ENCODE measurements around the gene ZNF189.
A peak's percentile ranks its signal among the peaks of the same experiment; 100 is the strongest.

The ZNF189 gene

DNA sequence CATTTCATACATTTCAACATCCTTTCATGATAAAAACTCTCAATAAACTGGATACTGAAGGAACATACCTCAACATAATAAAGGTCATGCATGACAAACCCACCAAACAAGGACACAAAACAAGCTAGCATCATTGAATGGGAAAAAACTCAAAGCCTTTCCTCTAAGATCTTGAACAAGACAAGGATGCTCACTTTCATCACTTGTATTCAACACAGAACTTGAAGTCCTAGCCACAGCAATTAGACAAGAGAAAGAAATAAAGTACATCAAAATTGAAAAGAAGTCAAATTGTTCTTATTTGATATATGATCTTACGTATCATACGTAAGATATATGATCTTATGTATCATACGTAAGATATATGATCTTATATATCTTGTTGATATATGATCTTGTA is 5.5 kb upstream of the ZNF189 start:
- TF ChIP-seq SPI1 (IDR thresholded peaks at IDR 0.05; ENCODE audit: low read depth, low read length) (no peak), TAF1 (IDR thresholded peaks at IDR 0.05; ENCODE audit: low read depth, low read length) (no peak), POU2F2 (IDR thresholded peaks at IDR 0.05; ENCODE audit: low read depth, low read length) (no peak), POLR2A (IDR thresholded peaks at IDR 0.05; ENCODE audit: low read depth, low read length) (no peak), POLR2AphosphoS5 (IDR thresholded peaks at IDR 0.05; ENCODE audit: low read depth, low read length) (no peak), PAX5 (IDR thresholded peaks at IDR 0.05; ENCODE audit: insufficient read depth, low read length, severe bottlenecking) (no peak)
- FAIRE-seq (no peak), DNase-seq (ENCODE audit: insufficient read length, low spot score) (no peak)

GRCh38 chr9:101394687-101395086 is 4.0 kb upstream of the ZNF189 start:
- DNase-seq (ENCODE audit: insufficient read length, low spot score) (no peak), FAIRE-seq (no peak)
- no peak for TF ChIP-seq POLR2AphosphoS5 (IDR thresholded peaks at IDR 0.05; ENCODE audit: low read depth, low read length)
- TF ChIP-seq SPI1 (IDR thresholded peaks at IDR 0.05; ENCODE audit: low read depth, low read length) = no peak
- TF ChIP-seq POU2F2 (IDR thresholded peaks at IDR 0.05; ENCODE audit: low read depth, low read length) = no peak
- TF ChIP-seq POLR2A (IDR thresholded peaks at IDR 0.05; ENCODE audit: low read depth, low read length) = no peak
- no peak for TF ChIP-seq TAF1 (IDR thresholded peaks at IDR 0.05; ENCODE audit: low read depth, low read length)
- no peak for TF ChIP-seq PAX5 (IDR thresholded peaks at IDR 0.05; ENCODE audit: insufficient read depth, low read length, severe bottlenecking)

DNA sequence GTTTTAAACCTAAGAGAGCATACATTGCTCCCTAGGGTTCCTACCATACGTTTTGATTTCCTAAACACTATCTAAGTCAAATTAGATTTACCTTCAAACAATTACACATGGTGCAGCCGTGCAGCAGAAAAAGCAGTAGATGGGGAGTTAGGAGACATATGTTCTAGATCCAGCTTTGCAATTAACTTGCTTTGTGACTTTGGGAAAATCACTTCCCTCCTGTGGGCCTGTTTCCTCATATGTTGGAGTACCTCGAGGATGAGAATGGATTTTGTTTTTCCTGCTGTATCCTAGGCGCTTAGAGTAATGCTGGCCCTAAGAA is 944 bp upstream of the ZNF189 start:
- TF ChIP-seq POU2F2 (IDR thresholded peaks at IDR 0.05; ENCODE audit: low read depth, low read length) = no peak
- TF ChIP-seq SPI1 (IDR thresholded peaks at IDR 0.05; ENCODE audit: low read depth, low read length) = no peak
- TF ChIP-seq PAX5 (IDR thresholded peaks at IDR 0.05; ENCODE audit: insufficient read depth, low read length, severe bottlenecking) = no peak
- no peak for DNase-seq (ENCODE audit: insufficient read length, low spot score)
- no peak for FAIRE-seq

- no peak for FAIRE-seq
Measured at GRCh38 chr9:101398930-101399642, 435 bp downstream of the ZNF189 start.

DNA sequence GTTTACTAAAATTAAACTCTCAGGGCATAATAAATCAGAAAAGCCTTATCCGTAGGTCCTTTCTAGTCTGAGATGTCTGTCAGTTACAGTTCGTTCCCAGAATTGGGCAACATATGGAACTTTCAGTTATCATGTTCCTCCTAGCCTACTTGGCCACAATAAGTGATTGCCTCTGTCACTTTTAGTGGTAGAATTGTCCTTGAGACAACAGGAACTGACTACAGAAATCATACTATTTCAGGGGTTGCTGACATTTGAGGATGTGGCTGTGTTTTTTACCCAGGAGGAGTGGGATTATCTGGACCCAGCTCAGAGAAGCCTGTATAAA is 956 bp downstream of the ZNF189 start:
- FAIRE-seq = no peak
- DNase-seq (ENCODE audit: insufficient read length, low spot score) = no peak
- TF ChIP-seq POLR2A (IDR thresholded peaks at IDR 0.05; ENCODE audit: low read depth, low read length) (no peak), PAX5 (IDR thresholded peaks at IDR 0.05; ENCODE audit: insufficient read depth, low read length, severe bottlenecking) (no peak), POU2F2 (IDR thresholded peaks at IDR 0.05; ENCODE audit: low read depth, low read length) (no peak), POLR2AphosphoS5 (IDR thresholded peaks at IDR 0.05; ENCODE audit: low read depth, low read length) (no peak)

More at GRCh38 chr9:101398930-101399642, 435 bp downstream of the ZNF189 start:
- DNase-seq (ENCODE audit: insufficient read length, low spot score) = no peak
- TF ChIP-seq POU2F2 (IDR thresholded peaks at IDR 0.05; ENCODE audit: low read depth, low read length) = no peak
- no peak for TF ChIP-seq POLR2A (IDR thresholded peaks at IDR 0.05; ENCODE audit: low read depth, low read length)
- no peak for TF ChIP-seq SPI1 (IDR thresholded peaks at IDR 0.05; ENCODE audit: low read depth, low read length)
- TF ChIP-seq PAX5 (IDR thresholded peaks at IDR 0.05; ENCODE audit: insufficient read depth, low read length, severe bottlenecking) = no peak
- no peak for TF ChIP-seq POLR2AphosphoS5 (IDR thresholded peaks at IDR 0.05; ENCODE audit: low read depth, low read length)
- TF ChIP-seq TAF1 (IDR thresholded peaks at IDR 0.05; ENCODE audit: low read depth, low read length) = no peak

- DNase-seq (ENCODE audit: insufficient read length, low spot score) (no peak), FAIRE-seq (no peak)
- TF ChIP-seq PAX5 (IDR thresholded peaks at IDR 0.05; ENCODE audit: insufficient read depth, low read length, severe bottlenecking) (no peak), POU2F2 (IDR thresholded peaks at IDR 0.05; ENCODE audit: low read depth, low read length) (no peak)
Measured at GRCh38 chr9:101400120-101400519, 1.5 kb downstream of the ZNF189 start.

- no peak for DNase-seq (ENCODE audit: insufficient read length, low spot score)
- no peak for FAIRE-seq
- TF ChIP-seq POLR2AphosphoS5 (IDR thresholded peaks at IDR 0.05; ENCODE audit: low read depth, low read length) = no peak
- no peak for TF ChIP-seq SPI1 (IDR thresholded peaks at IDR 0.05; ENCODE audit: low read depth, low read length)
- TF ChIP-seq PAX5 (IDR thresholded peaks at IDR 0.05; ENCODE audit: insufficient read depth, low read length, severe bottlenecking) = no peak
Measured at GRCh38 chr9:101403516-101404285, 5.0 kb downstream of the ZNF189 start.

GRCh38 chr9:101408374-101409078 is 9.9 kb downstream of the ZNF189 start:
- TF ChIP-seq TAF1 (IDR thresholded peaks at IDR 0.05; ENCODE audit: low read depth, low read length) (no peak), PAX5 (IDR thresholded peaks at IDR 0.05; ENCODE audit: insufficient read depth, low read length, severe bottlenecking) (no peak), SPI1 (IDR thresholded peaks at IDR 0.05; ENCODE audit: low read depth, low read length) (no peak), POLR2A (IDR thresholded peaks at IDR 0.05; ENCODE audit: low read depth, low read length) (no peak), POLR2AphosphoS5 (IDR thresholded peaks at IDR 0.05; ENCODE audit: low read depth, low read length) (0 out of 2 replicates have a peak, but pooled peaks have one; percentile 16), POU2F2 (IDR thresholded peaks at IDR 0.05; ENCODE audit: low read depth, low read length) (no peak)
- FAIRE-seq (no peak), DNase-seq (ENCODE audit: insufficient read length, low spot score) (no peak)

- FAIRE-seq (no peak), DNase-seq (ENCODE audit: insufficient read length, low spot score) (no peak)
- no peak for TF ChIP-seq TAF1 (IDR thresholded peaks at IDR 0.05; ENCODE audit: low read depth, low read length)
- 0 out of 2 replicates have a peak, but pooled peaks have one; percentile 2 for TF ChIP-seq POLR2AphosphoS5 (IDR thresholded peaks at IDR 0.05; ENCODE audit: low read depth, low read length)
Measured at GRCh38 chr9:101409079-101409477, 10.4 kb downstream of the ZNF189 start.

GRCh38 chr9:101414839-101415238 is 16.2 kb downstream of the ZNF189 start:
- no peak for DNase-seq (ENCODE audit: insufficient read length, low spot score)
- no peak for FAIRE-seq
- TF ChIP-seq POLR2A (IDR thresholded peaks at IDR 0.05; ENCODE audit: low read depth, low read length) = no peak
- TF ChIP-seq SPI1 (IDR thresholded peaks at IDR 0.05; ENCODE audit: low read depth, low read length) = no peak

All from GM12891 (cell line).